GM12864 (cell line): ENCODE data around the gene SLC13A5.

Source experiments
- DNase-seq: peaks from one replicate; pipeline ENCODE4 v3.0.0-alpha.2; 2011; ENCODE audit warnings: low read depth
- H3K4me3 ChIP-seq: 2 replicates; pipeline ENCODE4 v1.5.1; 2011; ENCODE audit warnings: mild to moderate bottlenecking, low read depth, low read length, control low read depth
- TF ChIP-seq, protein P1 (sequence below): IDR thresholded peaks from 2 replicates; pipeline ENCODE4 v1.5.1; 2011; ENCODE audit warnings: low read depth, mild to moderate bottlenecking, moderate library complexity, low read length, control low read depth, inconsistent platforms; ENCODE audit errors: missing control alignments

Gene SLC13A5

DNA sequence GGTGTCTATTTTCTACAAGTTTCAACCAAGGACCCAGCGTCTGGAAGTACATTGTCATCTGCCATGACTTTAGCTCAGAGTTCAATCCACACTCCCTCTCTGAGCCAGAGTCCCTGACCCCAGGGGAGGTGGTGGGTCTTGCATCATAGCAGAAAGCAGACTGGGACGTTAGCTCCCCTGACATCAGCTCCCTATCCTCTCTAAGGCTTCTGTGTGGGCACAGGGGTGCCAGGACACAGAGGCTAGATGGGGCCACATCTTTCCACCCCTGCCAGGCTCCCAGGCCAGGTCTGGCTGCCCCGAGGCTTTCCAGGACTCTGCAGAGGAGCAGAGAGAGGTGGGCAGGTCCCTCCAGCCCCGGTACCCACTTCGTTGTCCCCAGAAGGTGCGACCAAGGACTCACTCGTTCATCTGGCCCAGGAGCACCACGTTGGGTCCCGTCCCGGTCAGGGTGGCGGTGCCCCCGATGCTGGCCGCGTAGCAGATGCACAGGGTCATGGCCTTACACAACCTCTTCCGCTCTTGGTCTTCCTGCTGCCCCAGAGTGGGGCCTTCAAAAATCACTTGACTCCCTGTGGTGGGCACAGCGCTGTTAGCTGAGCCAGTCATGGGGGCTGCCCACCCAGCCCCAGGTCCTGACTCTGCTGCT lies 10.5 kb downstream of the SLC13A5 start:
- TF ChIP-seq, protein P1, sequence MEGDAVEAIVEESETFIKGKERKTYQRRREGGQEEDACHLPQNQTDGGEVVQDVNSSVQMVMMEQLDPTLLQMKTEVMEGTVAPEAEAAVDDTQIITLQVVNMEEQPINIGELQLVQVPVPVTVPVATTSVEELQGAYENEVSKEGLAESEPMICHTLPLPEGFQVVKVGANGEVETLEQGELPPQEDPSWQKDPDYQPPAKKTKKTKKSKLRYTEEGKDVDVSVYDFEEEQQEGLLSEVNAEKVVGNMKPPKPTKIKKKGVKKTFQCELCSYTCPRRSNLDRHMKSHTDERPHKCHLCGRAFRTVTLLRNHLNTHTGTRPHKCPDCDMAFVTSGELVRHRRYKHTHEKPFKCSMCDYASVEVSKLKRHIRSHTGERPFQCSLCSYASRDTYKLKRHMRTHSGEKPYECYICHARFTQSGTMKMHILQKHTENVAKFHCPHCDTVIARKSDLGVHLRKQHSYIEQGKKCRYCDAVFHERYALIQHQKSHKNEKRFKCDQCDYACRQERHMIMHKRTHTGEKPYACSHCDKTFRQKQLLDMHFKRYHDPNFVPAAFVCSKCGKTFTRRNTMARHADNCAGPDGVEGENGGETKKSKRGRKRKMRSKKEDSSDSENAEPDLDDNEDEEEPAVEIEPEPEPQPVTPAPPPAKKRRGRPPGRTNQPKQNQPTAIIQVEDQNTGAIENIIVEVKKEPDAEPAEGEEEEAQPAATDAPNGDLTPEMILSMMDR = no peak
- no peak overlapping the region for H3K4me3 ChIP-seq
- DNase-seq = no peak

DNA sequence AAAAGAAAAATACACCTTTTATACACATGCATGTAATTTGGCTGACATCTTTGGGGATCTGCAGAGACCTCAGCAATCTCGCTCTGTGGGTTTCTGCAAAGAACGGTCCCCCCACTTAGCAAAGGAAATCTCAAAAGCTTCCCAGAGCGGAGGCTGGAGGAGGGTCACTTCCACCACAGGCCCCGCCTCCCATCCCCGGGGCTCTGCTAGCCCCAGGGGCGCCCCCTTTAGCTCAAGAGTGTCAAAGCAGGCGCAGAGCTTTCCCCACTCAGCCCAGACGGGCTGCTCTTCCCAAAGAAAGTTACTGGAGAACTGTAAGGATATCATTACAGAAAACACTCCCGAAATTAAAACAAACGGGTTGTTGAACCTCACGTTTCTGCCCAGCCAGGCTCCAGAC lies 11.4 kb downstream of the SLC13A5 start:
- H3K4me3 ChIP-seq = no peak overlapping the region
- DNase-seq = no peak
- TF ChIP-seq, protein P1 = peak; percentile 44

- no peak for DNase-seq
- no peak overlapping the region for H3K4me3 ChIP-seq
- TF ChIP-seq, protein P1 = no peak
These were observed 12.2 kb downstream of the SLC13A5 start for GRCh38 chr17:6700948-6701307.

DNA sequence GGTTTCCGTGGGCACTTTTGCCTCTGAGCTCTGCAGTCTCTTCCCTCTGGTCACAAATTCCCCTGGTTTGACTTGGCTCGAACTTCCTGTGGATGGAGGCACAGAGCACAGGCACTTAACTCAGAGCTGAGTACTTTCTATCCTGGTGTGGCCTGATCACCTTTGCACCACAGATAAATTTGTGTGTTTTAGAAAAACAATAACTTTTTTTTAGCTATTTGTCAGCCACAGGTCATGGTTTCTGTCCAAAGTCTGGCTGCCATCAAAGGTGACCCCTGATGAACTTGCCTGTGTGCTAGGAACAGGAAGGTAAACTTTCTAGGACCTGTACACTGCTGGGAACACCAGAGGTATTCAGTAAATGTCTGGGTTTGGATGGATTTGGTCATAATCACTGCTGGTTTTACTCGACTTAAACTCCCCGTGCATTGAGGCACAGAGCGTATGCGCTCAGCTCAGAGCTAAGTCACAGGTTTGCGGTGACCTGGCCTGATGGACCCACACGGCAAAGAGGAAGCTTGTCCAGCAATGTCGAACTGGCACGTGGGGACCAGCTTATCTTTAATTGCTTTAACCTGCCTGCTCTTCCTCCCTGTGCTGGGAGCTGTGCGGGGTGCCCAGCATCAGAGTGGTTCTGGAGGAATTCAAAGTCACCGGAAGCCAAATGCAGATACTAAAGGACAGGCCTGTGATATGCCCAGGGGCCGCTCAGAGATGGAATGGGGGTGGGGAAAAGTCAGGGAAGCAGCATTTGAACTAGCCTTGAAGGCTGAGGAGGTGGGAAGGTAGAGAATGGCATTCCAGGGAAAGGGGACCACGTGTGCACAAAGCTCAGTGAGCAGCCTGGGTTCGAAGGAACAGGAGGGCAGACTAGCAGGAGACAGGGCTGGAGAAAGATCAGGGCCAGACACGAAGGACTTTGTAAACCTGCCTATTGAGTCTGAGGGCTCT lies 12.9 kb downstream of the SLC13A5 start:
- TF ChIP-seq, protein P1 = no peak
- no peak overlapping the region for H3K4me3 ChIP-seq
- DNase-seq = no peak

- TF ChIP-seq, protein P1 = no peak
- H3K4me3 ChIP-seq = no peak overlapping the region
- DNase-seq = no peak
These were observed 15.2 kb downstream of the SLC13A5 start for GRCh38 chr17:6698004-6698403.

DNA sequence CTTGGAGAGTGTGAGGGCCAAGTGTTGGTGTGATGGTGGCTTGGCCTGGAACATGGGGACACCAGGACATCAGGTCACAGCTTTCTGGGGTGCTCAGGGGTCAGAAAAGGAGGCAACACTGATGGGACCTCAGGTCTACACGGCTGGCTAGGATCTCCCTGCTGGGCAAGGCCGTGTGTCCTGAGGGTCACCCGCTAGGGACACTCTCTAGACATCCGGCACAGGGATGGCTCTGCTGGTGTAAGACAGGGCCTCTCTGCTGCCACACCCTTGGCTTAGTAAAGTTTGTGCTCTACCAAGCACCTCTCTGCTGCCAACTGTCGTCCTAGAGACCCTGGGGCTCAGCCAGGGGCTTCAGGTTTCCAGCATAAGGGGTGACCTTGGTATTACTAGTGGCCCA lies 16.3 kb downstream of the SLC13A5 start:
- no peak for DNase-seq
- no peak overlapping the region for H3K4me3 ChIP-seq
- TF ChIP-seq, protein P1 = no peak
